ENCODE data around the gene KCNN2.

DNA sequence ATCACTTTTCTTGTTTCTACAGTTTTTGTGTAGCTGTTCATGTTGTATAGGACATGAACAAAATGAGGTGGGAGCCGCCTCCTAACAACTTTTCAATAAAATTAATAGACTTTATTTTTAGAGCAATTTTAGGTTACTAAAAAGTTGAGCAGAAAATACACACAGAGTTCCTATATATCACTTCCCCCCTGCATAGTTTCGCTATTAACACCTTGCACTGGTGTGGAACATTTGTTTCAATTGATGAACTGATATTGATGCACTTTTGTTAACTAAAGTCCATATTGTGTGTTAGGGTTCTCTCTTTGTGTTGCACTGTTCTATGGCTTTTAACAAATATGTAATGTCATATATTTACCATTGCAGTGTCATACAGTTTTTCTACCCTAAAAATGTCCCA lies 47.8 kb upstream of the KCNN2 start:
- TF ChIP-seq CTCF (IDR thresholded peaks at IDR 0.05; ENCODE audit: insufficient read depth, low read length) = no peak
- no peak for TF ChIP-seq REST (IDR thresholded peaks at IDR 0.05; ENCODE audit: insufficient replicate concordance, low read depth)
- TF ChIP-seq POLR2AphosphoS5 (IDR thresholded peaks at IDR 0.05; ENCODE audit: low read depth) = no peak
